Body of pancreas (tissue), 4 donors: Measurements from ENCODE around the gene GFRA4. TPM values are rescaled to one million over a fixed set of nuclear protein-coding genes. Genes with fewer than 3 reads are reported as not detected.

Experiments used
- ATAC-seq: fragments of 150-250 bp; one replicate; pipeline ENCODE4 v1.9.1; 2016
- DNase-seq, 4 donors: peaks; one replicate each; pipeline ENCODE4 v3.0.0-alpha.2; 2019
- H3K27ac ChIP-seq, 4 donors: fragments of 200-600 bp; sonication (generic); 1 replicate in 3 of 4; 2 replicates in 1 of 4; pipeline versions ENCODE4 v1.5.1 to v1.6.1; 2016 to 2019; ENCODE audit warnings: mild to moderate bottlenecking in 1 of 4, mixed read lengths in 1 of 4, moderate library complexity in 1 of 4
- H3K27me3 ChIP-seq, 2 donors: fragments of 200-600 bp; sonication (generic); one replicate each; pipeline ENCODE4 v1.6.0; 2016; ENCODE audit warnings: mild to moderate bottlenecking in 1 of 2
- H3K36me3 ChIP-seq, 2 donors: fragments of 200-600 bp; sonication (generic); replicated peaks in 1 of 2; 2 replicates each; pipeline ENCODE4 v1.5.1; 2016; ENCODE audit warnings: low read depth in 2 of 2; ENCODE audit not compliant: insufficient read depth in 1 of 2
- H3K4me1 ChIP-seq: fragments of 200-600 bp; sonication (generic); one replicate; pipeline ENCODE4 v1.6.0; 2016
- H3K4me3 ChIP-seq, 2 donors: fragments of 200-600 bp; sonication (generic); 1 replicate in 1 of 2; 2 replicates in 1 of 2; pipeline ENCODE4 v1.5.1; 2016 to 2019
- H3K9me3 ChIP-seq, 3 donors: fragments of 200-600 bp; sonication (generic); 1 replicate in 2 of 3; 2 replicates in 1 of 3; pipeline ENCODE4 v1.5.1; 2016
- POLR2A ChIP-seq, 3 donors: fragments of 450-650 bp; IDR thresholded peaks; one replicate each; pipeline ENCODE4 v1.6.1; 2016; ENCODE audit warnings: antibody characterized with exemption in 3 of 3, mild to moderate bottlenecking in 2 of 3
- WGBS, 2 donors: methylation state at CpG; one replicate each; pipeline ENCODE4 v1.1.5; 2017; 5-methylcytosine and 5-hydroxymethylcytosine counted together
- intact Hi-C: fragments of 100-400 bp; cut with DNase I; formaldehyde crosslinking; loops from one replicate; pipeline ENCODE4 v1.15.1; 2023
- total RNA-seq, 2 donors: library from RNA; depleted of rRNA; stranded (reverse); fragments of >200 nt; gene quantifications; one replicate each; pipeline ENCODE4 v1.1.0, GENCODE V29; 2016
- TF ChIP-seq, protein P1 (sequence below), 7 experiments: fragments of 450-650 bp in 4 of 7; fragments of 200-600 bp in 3 of 7; sonication (generic) in 3 of 7; IDR thresholded peaks; one replicate each; pipeline ENCODE4 v1.5.1; 2016 to 2019; ENCODE audit warnings: antibody characterized with exemption in 7 of 7

GFRA4 gene
- total RNA-seq, 2 donors from 2014 or later = not detected

DNA sequence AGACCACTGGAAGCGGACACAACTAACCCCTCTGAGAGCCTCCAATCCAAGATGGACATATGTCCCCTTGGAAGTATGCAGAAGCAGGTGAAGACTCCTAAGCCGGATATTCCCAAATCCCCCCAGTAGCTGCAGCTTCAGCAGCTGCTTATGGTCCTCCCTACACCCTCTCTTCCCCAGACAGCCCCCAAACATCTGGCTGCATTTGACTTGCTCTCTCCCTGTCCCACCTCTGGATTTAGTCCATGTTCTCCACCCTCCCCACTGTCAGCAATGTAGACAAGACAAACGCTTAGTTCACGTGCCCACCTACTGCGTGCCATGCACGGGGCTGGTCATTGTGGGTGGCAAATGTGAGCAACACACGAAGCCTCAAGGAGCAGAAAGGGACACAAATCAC is 23.2 kb upstream of the GFRA4 start:
- Histone ChIP-seq H3K4me1 (peaks cover 4% of the 10 kb centered on the region), H3K9me3 (no peaks in the 10 kb centered on the region), H3K27ac (no peak overlapping the region), H3K27me3 (peaks cover 0 to 7% of the 10 kb centered on the region in 2 donors), H3K36me3 (no peaks in the 10 kb centered on the region), H3K4me3 (no peak overlapping the region)
- DNase-seq (no peak), ATAC-seq (no peak)
- intact Hi-C loops = no loop called here
- TF ChIP-seq, protein P1, sequence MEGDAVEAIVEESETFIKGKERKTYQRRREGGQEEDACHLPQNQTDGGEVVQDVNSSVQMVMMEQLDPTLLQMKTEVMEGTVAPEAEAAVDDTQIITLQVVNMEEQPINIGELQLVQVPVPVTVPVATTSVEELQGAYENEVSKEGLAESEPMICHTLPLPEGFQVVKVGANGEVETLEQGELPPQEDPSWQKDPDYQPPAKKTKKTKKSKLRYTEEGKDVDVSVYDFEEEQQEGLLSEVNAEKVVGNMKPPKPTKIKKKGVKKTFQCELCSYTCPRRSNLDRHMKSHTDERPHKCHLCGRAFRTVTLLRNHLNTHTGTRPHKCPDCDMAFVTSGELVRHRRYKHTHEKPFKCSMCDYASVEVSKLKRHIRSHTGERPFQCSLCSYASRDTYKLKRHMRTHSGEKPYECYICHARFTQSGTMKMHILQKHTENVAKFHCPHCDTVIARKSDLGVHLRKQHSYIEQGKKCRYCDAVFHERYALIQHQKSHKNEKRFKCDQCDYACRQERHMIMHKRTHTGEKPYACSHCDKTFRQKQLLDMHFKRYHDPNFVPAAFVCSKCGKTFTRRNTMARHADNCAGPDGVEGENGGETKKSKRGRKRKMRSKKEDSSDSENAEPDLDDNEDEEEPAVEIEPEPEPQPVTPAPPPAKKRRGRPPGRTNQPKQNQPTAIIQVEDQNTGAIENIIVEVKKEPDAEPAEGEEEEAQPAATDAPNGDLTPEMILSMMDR (IDR thresholded peaks at IDR 0.05) = no peak
- TF ChIP-seq POLR2A (IDR thresholded peaks at IDR 0.05) = no peak
- 67 to 74% methylated on average over 7 of the region's 7 CpGs for WGBS, 2 donors

DNA sequence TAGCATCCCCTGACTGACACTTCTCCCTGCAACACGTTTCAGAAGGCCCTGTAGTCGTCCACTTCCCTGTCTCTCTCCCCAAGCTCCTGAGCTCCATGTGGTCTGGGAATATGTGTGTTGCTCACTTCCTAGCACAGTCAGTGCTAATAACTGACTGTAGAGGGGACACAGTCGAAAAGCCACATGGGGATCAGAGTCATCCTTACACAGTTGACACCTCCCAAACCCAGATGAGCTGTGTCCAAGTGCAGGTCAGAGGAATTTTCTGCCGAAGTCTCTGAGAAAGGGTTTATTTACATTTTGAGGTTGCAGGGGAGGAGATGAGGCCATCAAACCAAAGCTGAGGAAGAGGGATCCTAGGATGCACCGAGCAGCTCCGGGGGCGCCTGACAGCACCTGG is 22.1 kb upstream of the GFRA4 start:
- TF ChIP-seq, protein P1 (IDR thresholded peaks at IDR 0.05) = no peak
- intact Hi-C loops = no loop called here
- Histone ChIP-seq H3K9me3 (no peaks in the 10 kb centered on the region), H3K4me1 (peaks cover 8% of the 10 kb centered on the region), H3K36me3 (no peaks in the 10 kb centered on the region), H3K27me3 (peaks cover 0 to 16% of the 10 kb centered on the region in 2 donors), H3K4me3 (no peak overlapping the region), H3K27ac (no peak overlapping the region)
- 35 to 37% methylated on average over 7 of the region's 7 CpGs for WGBS, 2 donors
- ATAC-seq (no peak), DNase-seq (no peak)

DNA sequence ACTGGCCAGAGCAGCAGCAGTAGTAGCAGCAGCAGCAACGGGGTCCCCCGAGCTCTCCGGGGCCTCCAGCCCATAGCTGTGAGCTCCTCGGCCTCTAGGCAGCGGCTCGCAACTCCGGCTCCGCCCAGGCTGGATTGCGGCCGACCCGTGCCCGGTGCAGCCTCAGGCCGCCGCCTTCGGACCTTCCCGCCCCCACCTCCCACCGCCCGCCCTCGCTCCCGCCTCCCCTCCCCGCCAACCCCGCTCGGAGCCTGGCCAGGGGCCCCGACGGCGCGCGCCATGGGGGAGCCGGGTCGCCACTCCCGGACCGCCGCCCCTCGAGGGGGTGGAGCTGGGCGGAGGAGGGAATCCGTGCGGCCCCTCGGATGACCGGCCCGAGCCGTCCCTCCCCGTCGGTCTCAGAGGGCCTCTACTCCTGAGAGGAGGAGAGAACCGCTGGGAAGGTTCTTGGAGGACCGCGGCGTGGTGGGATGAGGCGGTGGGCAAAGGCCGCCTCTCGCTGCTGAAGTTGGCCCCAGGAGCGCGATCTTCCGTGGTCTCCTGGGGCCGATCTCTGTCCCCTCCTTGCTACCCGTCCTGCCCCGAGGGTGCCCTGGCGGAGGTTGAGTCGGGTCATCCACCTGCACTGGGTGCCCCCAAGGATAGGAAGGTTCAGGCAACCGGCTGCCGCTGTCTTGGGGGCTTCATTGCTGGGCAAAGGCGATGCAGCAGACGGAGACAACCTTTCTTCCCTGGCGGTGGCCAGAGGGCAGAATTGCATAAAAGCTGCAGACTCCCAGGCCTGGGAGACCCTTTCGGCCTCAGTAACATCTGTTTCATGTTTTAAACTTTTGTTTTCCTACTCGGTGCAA is 19.0 kb upstream of the GFRA4 start, which contains the start of gene ADAM33:
Gene ADAM33, minus strand, starts transcription at position 80 of the 851 bp plus-strand sequence. Its CDS starts 6 bp downstream, at position 74.
- peak in 2 of 4 donors; percentile 36 to 47 for DNase-seq

DNA sequence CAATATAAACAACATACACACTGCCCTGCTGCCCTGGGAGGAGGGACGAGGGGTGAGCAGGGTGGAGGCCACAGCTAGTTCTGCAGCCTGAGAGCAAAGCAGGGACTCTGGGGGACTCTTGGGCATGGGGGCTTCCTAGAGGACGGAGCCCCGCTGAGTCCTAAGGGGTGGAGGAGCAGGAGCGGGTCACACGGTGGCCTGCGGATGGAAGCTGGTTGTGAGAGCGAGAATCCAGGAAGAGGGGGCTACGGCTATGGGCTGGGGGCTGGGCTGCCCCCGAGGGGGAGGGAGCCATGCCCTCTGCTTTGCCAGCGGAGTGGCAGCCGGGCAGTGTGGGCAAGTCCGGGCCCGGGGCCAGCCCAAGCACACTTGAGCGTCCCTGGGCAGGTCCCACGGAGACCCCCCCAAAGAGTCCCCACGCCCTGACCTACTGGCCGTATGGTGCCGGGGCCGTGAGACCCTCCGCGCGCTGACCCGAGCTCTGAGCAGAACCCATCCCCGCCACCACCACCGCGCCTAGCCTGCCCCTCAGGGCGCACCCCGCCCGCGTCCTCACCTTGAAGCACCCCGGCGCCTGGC is 18.2 kb upstream of the GFRA4 start:
- TF ChIP-seq, protein P1 (IDR thresholded peaks at IDR 0.05) = no peak
- TF ChIP-seq POLR2A (IDR thresholded peaks at IDR 0.05) = no peak
- Histone ChIP-seq H3K27ac (peak overlapping the region in 1 of 4 donors; percentile 12), H3K36me3 (no peaks in the 10 kb centered on the region), H3K27me3 (peaks cover 0 to 16% of the 10 kb centered on the region in 2 donors), H3K4me3 (no peak overlapping the region), H3K9me3 (no peaks in the 10 kb centered on the region), H3K4me1 (peaks cover 8% of the 10 kb centered on the region)
- DNase-seq (no peak), ATAC-seq (no peak)
- 12 to 22% methylated on average over 14 to 29 of the region's 32 CpGs for WGBS, 2 donors
- intact Hi-C loops = no loop called here

More for the DNA sequence above, 19.0 kb upstream of the GFRA4 start, which contains the start of gene ADAM33:
- H3K27me3 ChIP-seq = peaks cover 0 to 16% of the 10 kb centered on the region in 2 donors
- TF ChIP-seq, protein P1 (IDR thresholded peaks at IDR 0.05) = no peak
- no peak for TF ChIP-seq POLR2A (IDR thresholded peaks at IDR 0.05)
- intact Hi-C loops = no loop called here
- H3K9me3 ChIP-seq = no peaks in the 10 kb centered on the region
- peaks cover 8% of the 10 kb centered on the region for H3K4me1 ChIP-seq
- ATAC-seq = peak; percentile 30
- no peaks in the 10 kb centered on the region for H3K36me3 ChIP-seq
- no peak within 1 kb of the TSS for H3K4me3 ChIP-seq
- peak within 1 kb of the TSS in 1 of 4 donors; percentile 12 for H3K27ac ChIP-seq
- 11 to 42% methylated on average over 4 to 52 of the region's 65 CpGs for WGBS, 2 donors
